ENCODE results near the gene GRAP2. TPM values are rescaled to one million over a fixed set of nuclear protein-coding genes. Genes with fewer than 3 reads are reported as not detected.

GRAP2 gene
- total and polyA plus RNA-seq, 11 donors: 0.24 to 5.0 (median 0.85) TPM; not detected in 1

DNA sequence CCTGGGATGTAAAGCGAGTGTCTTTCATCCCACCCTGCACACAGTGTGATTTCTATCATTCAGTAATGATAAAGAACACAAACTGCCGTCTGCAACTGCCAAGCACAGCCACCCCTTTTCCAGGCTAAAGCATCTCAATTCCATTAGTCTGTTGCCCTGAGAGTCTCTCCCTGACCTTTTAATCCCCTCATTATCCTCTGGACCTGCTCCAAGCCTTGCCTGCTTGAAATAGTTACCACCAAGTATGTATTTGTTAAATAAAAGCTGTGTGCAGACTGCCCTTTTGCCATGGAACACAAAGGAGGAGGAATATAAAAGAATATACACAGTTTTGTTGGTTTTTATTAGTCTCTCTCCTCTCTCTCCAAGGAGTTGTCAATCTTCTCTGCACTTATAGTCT lies 13.0 kb downstream of the GRAP2 start:
- intact Hi-C loops (cut with DNase I): no loop called here
- 47 to 58% (median 48%) methylated on average over 2 of the region's 2 CpGs for WGBS, 4 donors
- Histone ChIP-seq H3K27ac (no peak overlapping the region), H3K9me3 (no peaks in the 10 kb centered on the region), H3K4me1 (peaks cover 0 to 9% (median 0%) of the 10 kb centered on the region in 12 donors), H3K27me3 (peaks cover 0 to 58% (median 5%) of the 10 kb centered on the region in 9 donors), H3K36me3 (no peaks in the 10 kb centered on the region), H3K4me3 (no peak overlapping the region)
- DNase-seq (no peak), ATAC-seq (no peak)
- TF ChIP-seq, protein P1, sequence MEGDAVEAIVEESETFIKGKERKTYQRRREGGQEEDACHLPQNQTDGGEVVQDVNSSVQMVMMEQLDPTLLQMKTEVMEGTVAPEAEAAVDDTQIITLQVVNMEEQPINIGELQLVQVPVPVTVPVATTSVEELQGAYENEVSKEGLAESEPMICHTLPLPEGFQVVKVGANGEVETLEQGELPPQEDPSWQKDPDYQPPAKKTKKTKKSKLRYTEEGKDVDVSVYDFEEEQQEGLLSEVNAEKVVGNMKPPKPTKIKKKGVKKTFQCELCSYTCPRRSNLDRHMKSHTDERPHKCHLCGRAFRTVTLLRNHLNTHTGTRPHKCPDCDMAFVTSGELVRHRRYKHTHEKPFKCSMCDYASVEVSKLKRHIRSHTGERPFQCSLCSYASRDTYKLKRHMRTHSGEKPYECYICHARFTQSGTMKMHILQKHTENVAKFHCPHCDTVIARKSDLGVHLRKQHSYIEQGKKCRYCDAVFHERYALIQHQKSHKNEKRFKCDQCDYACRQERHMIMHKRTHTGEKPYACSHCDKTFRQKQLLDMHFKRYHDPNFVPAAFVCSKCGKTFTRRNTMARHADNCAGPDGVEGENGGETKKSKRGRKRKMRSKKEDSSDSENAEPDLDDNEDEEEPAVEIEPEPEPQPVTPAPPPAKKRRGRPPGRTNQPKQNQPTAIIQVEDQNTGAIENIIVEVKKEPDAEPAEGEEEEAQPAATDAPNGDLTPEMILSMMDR (IDR thresholded peaks at IDR 0.05): no peak
- TF ChIP-seq POLR2A (IDR thresholded peaks at IDR 0.05): no peak

DNA sequence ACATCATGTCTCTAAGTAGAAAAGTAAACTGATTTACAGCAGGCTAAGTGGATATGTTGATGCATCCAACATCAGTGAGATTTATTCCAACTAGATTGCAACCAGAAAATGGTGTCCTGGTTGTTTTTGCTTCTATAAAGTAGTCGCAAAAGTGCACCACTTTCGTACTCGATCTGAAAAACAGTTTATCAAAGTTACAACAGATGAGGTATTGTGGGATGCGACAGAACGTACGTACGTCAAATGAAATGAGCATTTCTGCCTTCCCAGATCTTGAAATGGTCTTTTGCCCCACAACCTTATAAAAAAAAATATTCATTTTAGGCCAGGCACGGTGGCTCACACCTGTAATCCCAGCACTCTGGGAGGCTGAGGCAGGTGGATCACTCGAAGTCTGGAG lies 13.7 kb downstream of the GRAP2 start:
- ATAC-seq: no peak
- peaks cover 0 to 57% (median 5%) of the 10 kb centered on the region in 9 donors for H3K27me3 ChIP-seq

GRCh38 chr22:39915295-39915726 lies 14.4 kb downstream of the GRAP2 start:
- Histone ChIP-seq H3K36me3 (no peaks in the 10 kb centered on the region), H3K4me1 (peaks cover 0 to 9% (median 0%) of the 10 kb centered on the region in 12 donors), H3K9me3 (no peaks in the 10 kb centered on the region), H3K27me3 (peaks cover 0 to 53% (median 5%) of the 10 kb centered on the region in 9 donors), H3K4me3 (no peak overlapping the region), H3K27ac (no peak overlapping the region)
- WGBS, 4 donors: 65 to 74% (median 72%) methylated on average over 4 of the region's 4 CpGs
- intact Hi-C loops (cut with DNase I): loop anchor here in 1 of 10 donors (5.0 kb wide), 1 partner anchor 48 kb away; no protein-coding TSS in a partner anchor
- TF ChIP-seq, protein P1 (IDR thresholded peaks at IDR 0.05): no peak
- TF ChIP-seq POLR2A (IDR thresholded peaks at IDR 0.05): no peak
- ATAC-seq (no peak), DNase-seq (no peak)

More for the DNA sequence above, 13.7 kb downstream of the GRAP2 start:
- DNase-seq: no peak
- peaks cover 0 to 9% (median 0%) of the 10 kb centered on the region in 12 donors for H3K4me1 ChIP-seq
- H3K27ac ChIP-seq: no peak overlapping the region
- WGBS, 4 donors: 88 to 94% (median 91%) methylated on average over 9 of the region's 9 CpGs
- intact Hi-C loops (cut with DNase I): no loop called here
- H3K36me3 ChIP-seq: no peaks in the 10 kb centered on the region
- no peaks in the 10 kb centered on the region for H3K9me3 ChIP-seq
- TF ChIP-seq, protein P1 (IDR thresholded peaks at IDR 0.05): no peak
- no peak for TF ChIP-seq POLR2A (IDR thresholded peaks at IDR 0.05)
- no peak overlapping the region for H3K4me3 ChIP-seq

GRCh38 chr22:39916496-39916895 lies 15.6 kb downstream of the GRAP2 start:
- Histone ChIP-seq H3K27ac (no peak overlapping the region), H3K4me1 (peaks cover 0 to 9% (median 0%) of the 10 kb centered on the region in 12 donors), H3K9me3 (no peaks in the 10 kb centered on the region), H3K27me3 (peaks cover 0 to 43% (median 3%) of the 10 kb centered on the region in 9 donors), H3K36me3 (no peaks in the 10 kb centered on the region), H3K4me3 (no peak overlapping the region)
- WGBS, 4 donors: 79 to 88% (median 85%) methylated on average over 3 of the region's 3 CpGs
- ATAC-seq (no peak), DNase-seq (no peak)
- intact Hi-C loops (cut with DNase I): loop anchor here in 1 of 10 donors (5.0 kb wide), 1 partner anchor 49 kb away; no protein-coding TSS in a partner anchor
- TF ChIP-seq POLR2A (IDR thresholded peaks at IDR 0.05): no peak
